Measurements from ENCODE around the gene VPREB3. TPM values are rescaled to one million over a fixed set of nuclear protein-coding genes. Genes with fewer than 3 reads are reported as not detected.

Gene VPREB3
- total RNA-seq, 1 donor from 2014 or later, result not detected

- intact Hi-C loops (cut with micrococcal nuclease), result loop anchor here (1.0 to 5.0 kb wide), 9 partner anchors 17 to 789 kb away; partner anchors contain the start of genes DERL3, GUCD1, MIF and SNRPD3
Measured at GRCh38 chr22:23767673-23768548, 13.7 kb upstream of the VPREB3 start, which contains the start of gene CHCHD10. Gene CHCHD10, minus strand, starts transcription at chr22:23767972. Its CDS starts 98 bp downstream, at chr22:23767874.

GRCh38 chr22:23767303-23767672, 13.1 kb upstream of the VPREB3 start:
- intact Hi-C loops (cut with micrococcal nuclease), result loop anchor here (1.0 to 5.0 kb wide), 6 partner anchors 50 to 790 kb away; partner anchors contain the start of genes DERL3, GUCD1, MIF and SNRPD3

- intact Hi-C loops (cut with micrococcal nuclease), result loop anchor here (5.0 kb wide), 2 partner anchors 192 to 792 kb away; partner anchors contain the start of genes GUCD1 and SNRPD3
Measured at GRCh38 chr22:23764899-23765881, 11.0 kb upstream of the VPREB3 start.

GRCh38 chr22:23763954-23764353, 9.7 kb upstream of the VPREB3 start:
- intact Hi-C loops (cut with micrococcal nuclease), result no loop called here

GRCh38 chr22:23763579-23763945, 9.3 kb upstream of the VPREB3 start:
- intact Hi-C loops (cut with micrococcal nuclease), result no loop called here

GRCh38 chr22:23762842-23763578, 8.8 kb upstream of the VPREB3 start, which contains the start of gene C22orf15:
Gene C22orf15, plus strand, starts transcription at chr22:23762990. Its CDS starts 317 bp downstream, at chr22:23763307.
- intact Hi-C loops (cut with micrococcal nuclease), result no loop called here

- intact Hi-C loops (cut with micrococcal nuclease), result no loop called here
Measured at GRCh38 chr22:23760056-23760455, 5.8 kb upstream of the VPREB3 start.

GRCh38 chr22:23759566-23759965, 5.3 kb upstream of the VPREB3 start:
- intact Hi-C loops (cut with micrococcal nuclease), result loop anchor here (10.0 kb wide), 1 partner anchor 225 kb away; no protein-coding TSS in a partner anchor

GRCh38 chr22:23756891-23757290, 2.7 kb upstream of the VPREB3 start:
- intact Hi-C loops (cut with micrococcal nuclease), result loop anchor here (10.0 kb wide), 1 partner anchor 222 kb away; no protein-coding TSS in a partner anchor

GRCh38 chr22:23755711-23756110, 1.5 kb upstream of the VPREB3 start:
- intact Hi-C loops (cut with micrococcal nuclease), result loop anchor here (10.0 kb wide), 1 partner anchor 221 kb away; no protein-coding TSS in a partner anchor

- intact Hi-C loops (cut with micrococcal nuclease), result loop anchor here (10.0 kb wide), 1 partner anchor 220 kb away; no protein-coding TSS in a partner anchor
Measured at GRCh38 chr22:23754980-23755636, 883 bp upstream of the VPREB3 start.

- intact Hi-C loops (cut with micrococcal nuclease), result loop anchor here (10.0 kb wide), 1 partner anchor 219 kb away; no protein-coding TSS in a partner anchor
Measured at GRCh38 chr22:23753385-23753784, 840 bp downstream of the VPREB3 start.

GRCh38 chr22:23752750-23753149, 1.5 kb downstream of the VPREB3 start:
- intact Hi-C loops (cut with micrococcal nuclease), result loop anchor here (10.0 kb wide), 1 partner anchor 218 kb away; no protein-coding TSS in a partner anchor

- intact Hi-C loops (cut with micrococcal nuclease), result loop anchor here (10.0 kb wide), 1 partner anchor 217 kb away; no protein-coding TSS in a partner anchor
Measured at GRCh38 chr22:23752090-23752691, 2.0 kb downstream of the VPREB3 start.

GRCh38 chr22:23751441-23751996, 2.7 kb downstream of the VPREB3 start:
- intact Hi-C loops (cut with micrococcal nuclease), result loop anchor here (1.0 to 10.0 kb wide), 8 partner anchors 17 to 217 kb away; partner anchors contain the start of genes DERL3, MIF and MMP11

- intact Hi-C loops (cut with micrococcal nuclease), result loop anchor here (1.0 to 10.0 kb wide), 8 partner anchors 17 to 216 kb away; partner anchors contain the start of genes DERL3, MIF and MMP11
Measured at GRCh38 chr22:23750714-23751440, 3.3 kb downstream of the VPREB3 start, which contains the start of gene ZNF70. Gene ZNF70, minus strand, starts transcription at chr22:23751112. Its CDS starts 5,972 bp downstream, at chr22:23745140.

GRCh38 chr22:23750367-23750713, 3.9 kb downstream of the VPREB3 start:
- intact Hi-C loops (cut with micrococcal nuclease), result loop anchor here (10.0 kb wide), 1 partner anchor 216 kb away; no protein-coding TSS in a partner anchor

GRCh38 chr22:23749841-23750301, 4.4 kb downstream of the VPREB3 start:
- intact Hi-C loops (cut with micrococcal nuclease), result loop anchor here (10.0 kb wide), 1 partner anchor 215 kb away; no protein-coding TSS in a partner anchor
